ENCODE results near the gene LAMB3.

LAMB3 gene

GRCh38 chr1:209627027-209627731 lies 25.0 kb downstream of the LAMB3 start:
- H3K4me3 ChIP-seq (ENCODE audit: low read depth, low read length) = no peak overlapping the region

GRCh38 chr1:209626346-209627026 lies 25.7 kb downstream of the LAMB3 start:
- TF ChIP-seq CTCF (IDR thresholded peaks at IDR 0.05; ENCODE audit: low read depth, low read length) = no peak
- no peak overlapping the region for H3K4me3 ChIP-seq (ENCODE audit: low read depth, low read length)

More at GRCh38 chr1:209627027-209627731, 25.0 kb downstream of the LAMB3 start:
- TF ChIP-seq CTCF (IDR thresholded peaks at IDR 0.05; ENCODE audit: low read depth, low read length) = no peak

GRCh38 chr1:209625791-209626285 lies 26.4 kb downstream of the LAMB3 start:
- no peak for TF ChIP-seq CTCF (IDR thresholded peaks at IDR 0.05; ENCODE audit: low read depth, low read length)
- H3K4me3 ChIP-seq (ENCODE audit: low read depth, low read length) = no peak overlapping the region

- TF ChIP-seq CTCF (IDR thresholded peaks at IDR 0.05; ENCODE audit: low read depth, low read length) = no peak
Measured at GRCh38 chr1:209624558-209625549, 27.4 kb downstream of the LAMB3 start.

GRCh38 chr1:209622841-209623829 lies 29.1 kb downstream of the LAMB3 start:
- H3K4me3 ChIP-seq (ENCODE audit: low read depth, low read length) = no peak overlapping the region
- no peak for TF ChIP-seq CTCF (IDR thresholded peaks at IDR 0.05; ENCODE audit: low read depth, low read length)

More at GRCh38 chr1:209624558-209625549, 27.4 kb downstream of the LAMB3 start:
- H3K4me3 ChIP-seq (ENCODE audit: low read depth, low read length) = no peak overlapping the region
